Astrocyte (in vitro differentiated cells and primary cell): ENCODE results near the gene DISC1.

Experiments
- EZH2 ChIP-seq: IDR thresholded peaks from 2 replicates; pipeline ENCODE4 v1.6.1; 2012; ENCODE audit warnings: mild to moderate bottlenecking, low read length, inconsistent platforms; ENCODE audit not compliant: insufficient read depth
- TF ChIP-seq, protein P1 (sequence below): IDR thresholded peaks from 2 replicates; pipeline ENCODE4 v1.5.1; 2011; ENCODE audit warnings: low read depth, mild to moderate bottlenecking, inconsistent platforms, low read length, moderate library complexity; ENCODE audit not compliant: insufficient read depth

- TF ChIP-seq, protein P1, sequence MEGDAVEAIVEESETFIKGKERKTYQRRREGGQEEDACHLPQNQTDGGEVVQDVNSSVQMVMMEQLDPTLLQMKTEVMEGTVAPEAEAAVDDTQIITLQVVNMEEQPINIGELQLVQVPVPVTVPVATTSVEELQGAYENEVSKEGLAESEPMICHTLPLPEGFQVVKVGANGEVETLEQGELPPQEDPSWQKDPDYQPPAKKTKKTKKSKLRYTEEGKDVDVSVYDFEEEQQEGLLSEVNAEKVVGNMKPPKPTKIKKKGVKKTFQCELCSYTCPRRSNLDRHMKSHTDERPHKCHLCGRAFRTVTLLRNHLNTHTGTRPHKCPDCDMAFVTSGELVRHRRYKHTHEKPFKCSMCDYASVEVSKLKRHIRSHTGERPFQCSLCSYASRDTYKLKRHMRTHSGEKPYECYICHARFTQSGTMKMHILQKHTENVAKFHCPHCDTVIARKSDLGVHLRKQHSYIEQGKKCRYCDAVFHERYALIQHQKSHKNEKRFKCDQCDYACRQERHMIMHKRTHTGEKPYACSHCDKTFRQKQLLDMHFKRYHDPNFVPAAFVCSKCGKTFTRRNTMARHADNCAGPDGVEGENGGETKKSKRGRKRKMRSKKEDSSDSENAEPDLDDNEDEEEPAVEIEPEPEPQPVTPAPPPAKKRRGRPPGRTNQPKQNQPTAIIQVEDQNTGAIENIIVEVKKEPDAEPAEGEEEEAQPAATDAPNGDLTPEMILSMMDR: no peak
- TF ChIP-seq EZH2: no peak
These were observed 135.4 kb downstream of the DISC1 start for GRCh38 chr1:231761747-231762541.
